Measurements from ENCODE around the gene EVL. TPM values are rescaled to one million over a fixed set of nuclear protein-coding genes. Genes with fewer than 3 reads are reported as not detected.

The EVL gene
- total RNA-seq, 2 donors from 2014 or later = 53.1 to 102 TPM

DNA sequence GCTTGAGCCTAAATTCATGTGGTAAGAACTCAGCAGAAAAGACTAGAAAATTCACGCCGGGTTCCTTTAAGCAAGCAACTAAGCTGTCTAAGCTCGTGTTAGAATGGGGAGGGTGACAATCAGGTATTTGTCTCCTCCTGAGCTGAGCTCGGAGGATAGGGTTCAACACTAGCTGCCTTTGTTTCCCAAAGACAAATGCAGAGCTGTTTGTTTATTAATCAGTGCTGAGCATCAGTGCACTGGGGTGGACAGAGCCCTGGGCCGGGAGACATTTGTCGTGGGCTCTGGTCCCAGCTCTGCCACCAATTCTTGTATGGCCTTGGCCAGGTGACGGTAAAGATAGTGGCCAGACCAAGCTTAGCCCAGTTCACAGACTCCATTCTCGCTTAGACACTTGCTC is 50.5 kb downstream of the EVL start:
- no peak for ATAC-seq (ENCODE audit: insufficient number of reproducible peaks, low FRiP score, low read depth)
- no peak for DNase-seq (ENCODE audit: low spot score)
- H3K36me3 ChIP-seq = no peaks in the 10 kb centered on the region
- H3K27ac ChIP-seq = no peak overlapping the region
- H3K9me3 ChIP-seq = no peaks in the 10 kb centered on the region
- peaks cover 0 to 11% of the 10 kb centered on the region in 2 donors for H3K4me1 ChIP-seq (ENCODE audit: control insufficient read depth in 1 of 2, low read depth in 2 of 2)
- H3K4me3 ChIP-seq = no peak overlapping the region
- TF ChIP-seq, protein P1, sequence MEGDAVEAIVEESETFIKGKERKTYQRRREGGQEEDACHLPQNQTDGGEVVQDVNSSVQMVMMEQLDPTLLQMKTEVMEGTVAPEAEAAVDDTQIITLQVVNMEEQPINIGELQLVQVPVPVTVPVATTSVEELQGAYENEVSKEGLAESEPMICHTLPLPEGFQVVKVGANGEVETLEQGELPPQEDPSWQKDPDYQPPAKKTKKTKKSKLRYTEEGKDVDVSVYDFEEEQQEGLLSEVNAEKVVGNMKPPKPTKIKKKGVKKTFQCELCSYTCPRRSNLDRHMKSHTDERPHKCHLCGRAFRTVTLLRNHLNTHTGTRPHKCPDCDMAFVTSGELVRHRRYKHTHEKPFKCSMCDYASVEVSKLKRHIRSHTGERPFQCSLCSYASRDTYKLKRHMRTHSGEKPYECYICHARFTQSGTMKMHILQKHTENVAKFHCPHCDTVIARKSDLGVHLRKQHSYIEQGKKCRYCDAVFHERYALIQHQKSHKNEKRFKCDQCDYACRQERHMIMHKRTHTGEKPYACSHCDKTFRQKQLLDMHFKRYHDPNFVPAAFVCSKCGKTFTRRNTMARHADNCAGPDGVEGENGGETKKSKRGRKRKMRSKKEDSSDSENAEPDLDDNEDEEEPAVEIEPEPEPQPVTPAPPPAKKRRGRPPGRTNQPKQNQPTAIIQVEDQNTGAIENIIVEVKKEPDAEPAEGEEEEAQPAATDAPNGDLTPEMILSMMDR (IDR thresholded peaks at IDR 0.05) = no peak
- H3K27me3 ChIP-seq (replicated peaks; ENCODE audit: insufficient read depth) = no peaks in the 10 kb centered on the region

DNA sequence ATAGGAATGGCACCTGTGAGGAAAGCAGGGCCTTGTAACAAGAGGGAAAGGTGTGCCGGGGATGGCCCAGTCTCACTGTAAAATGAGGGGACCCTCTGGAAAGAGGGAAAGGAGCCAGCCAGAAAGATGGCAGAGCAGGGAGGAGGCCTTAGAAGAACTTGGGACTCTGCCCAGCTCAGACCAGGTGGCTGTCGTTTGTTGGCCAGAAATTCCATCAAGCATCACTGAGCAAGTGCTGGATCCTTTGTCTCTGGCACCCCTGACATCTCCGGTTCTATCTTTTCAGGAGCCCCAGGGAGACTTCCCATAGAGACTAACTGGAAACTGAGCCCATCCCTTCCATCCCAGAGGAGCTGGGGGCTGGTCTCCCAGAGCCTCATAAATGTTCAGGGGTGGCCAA is 50.9 kb downstream of the EVL start:
- DNase-seq (ENCODE audit: low spot score) (no peak), ATAC-seq (ENCODE audit: insufficient number of reproducible peaks, low FRiP score, low read depth) (no peak)
- TF ChIP-seq, protein P1 (IDR thresholded peaks at IDR 0.05) = no peak
- Histone ChIP-seq H3K4me3 (no peak overlapping the region), H3K27me3 (replicated peaks; ENCODE audit: insufficient read depth) (no peaks in the 10 kb centered on the region), H3K9me3 (no peaks in the 10 kb centered on the region), H3K36me3 (no peaks in the 10 kb centered on the region), H3K4me1 (ENCODE audit: control insufficient read depth in 1 of 2, low read depth in 2 of 2) (peaks cover 0 to 11% of the 10 kb centered on the region in 2 donors), H3K27ac (no peak overlapping the region)

DNA sequence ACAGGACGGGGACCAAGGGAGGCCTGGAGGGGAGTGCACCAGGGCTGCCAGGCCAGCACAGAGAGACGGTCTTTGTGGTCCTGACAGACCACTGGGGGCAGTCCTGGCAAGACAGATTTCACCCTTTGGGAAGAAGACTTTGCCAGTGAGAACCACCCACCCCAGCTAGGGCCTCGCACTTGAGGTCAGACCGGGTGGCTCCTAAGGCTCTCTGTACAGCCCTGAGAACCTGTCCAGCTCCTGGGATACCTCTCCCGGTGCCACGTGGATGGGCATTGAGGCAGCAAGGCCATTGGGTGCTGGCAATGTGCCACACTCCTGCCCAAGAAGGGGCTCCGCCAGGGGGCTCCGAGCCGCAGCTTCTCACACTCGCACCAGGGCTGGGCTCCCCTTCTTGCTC is 51.8 kb downstream of the EVL start:
- DNase-seq (ENCODE audit: low spot score) = no peak
- H3K9me3 ChIP-seq = no peaks in the 10 kb centered on the region
- TF ChIP-seq, protein P1 (IDR thresholded peaks at IDR 0.05) = no peak
- no peak for ATAC-seq (ENCODE audit: insufficient number of reproducible peaks, low FRiP score, low read depth)
- H3K4me3 ChIP-seq = no peak overlapping the region
- H3K27ac ChIP-seq = no peak overlapping the region
- peaks cover 0 to 5% of the 10 kb centered on the region in 2 donors for H3K4me1 ChIP-seq (ENCODE audit: control insufficient read depth in 1 of 2, low read depth in 2 of 2)
- H3K36me3 ChIP-seq = no peaks in the 10 kb centered on the region
- H3K27me3 ChIP-seq (replicated peaks; ENCODE audit: insufficient read depth) = no peaks in the 10 kb centered on the region

DNA sequence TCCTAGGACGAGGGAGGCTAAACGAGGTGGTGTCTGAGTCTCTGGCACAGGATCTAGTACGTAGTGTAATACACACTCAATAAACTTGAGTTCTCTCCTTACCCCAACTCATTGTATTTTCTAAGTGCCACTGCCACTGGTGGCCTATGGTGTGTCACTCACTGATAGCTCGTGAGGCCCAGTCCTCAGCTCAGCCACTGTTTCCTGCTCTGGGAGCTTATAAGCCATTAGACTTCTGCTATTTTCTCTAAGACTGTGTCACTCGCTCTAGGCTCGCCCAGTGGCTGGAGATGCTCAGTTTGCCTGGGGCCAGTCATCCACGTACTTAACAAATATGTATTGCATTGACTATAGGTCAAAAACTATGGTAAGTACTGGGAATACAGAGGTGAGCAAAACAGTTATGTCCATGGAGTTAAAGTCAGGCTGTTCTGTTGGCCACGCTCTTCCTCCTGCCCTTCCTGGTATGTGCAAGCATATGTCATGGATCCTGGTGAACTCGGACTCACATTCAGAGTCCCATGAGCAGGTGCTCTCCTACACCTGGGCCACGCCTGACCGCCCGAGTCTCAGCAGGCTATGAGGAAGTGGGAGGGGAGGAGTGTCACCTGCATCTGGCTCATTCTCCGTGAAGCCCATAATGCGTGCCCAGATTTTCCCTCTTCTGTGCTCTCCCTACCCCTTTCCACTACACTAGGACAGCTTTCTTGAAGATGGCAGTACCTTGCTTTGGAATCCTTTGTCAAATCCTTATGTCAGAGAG is 52.6 kb downstream of the EVL start:
- Histone ChIP-seq H3K4me1 (ENCODE audit: control insufficient read depth in 1 of 2, low read depth in 2 of 2) (no peaks in the 10 kb centered on the region), H3K36me3 (no peaks in the 10 kb centered on the region), H3K27ac (no peak overlapping the region), H3K27me3 (replicated peaks; ENCODE audit: insufficient read depth) (no peaks in the 10 kb centered on the region), H3K4me3 (no peak overlapping the region), H3K9me3 (no peaks in the 10 kb centered on the region)
- ATAC-seq (ENCODE audit: insufficient number of reproducible peaks, low FRiP score, low read depth) (no peak), DNase-seq (ENCODE audit: low spot score) (no peak)
- TF ChIP-seq, protein P1 (IDR thresholded peaks at IDR 0.05) = no peak

DNA sequence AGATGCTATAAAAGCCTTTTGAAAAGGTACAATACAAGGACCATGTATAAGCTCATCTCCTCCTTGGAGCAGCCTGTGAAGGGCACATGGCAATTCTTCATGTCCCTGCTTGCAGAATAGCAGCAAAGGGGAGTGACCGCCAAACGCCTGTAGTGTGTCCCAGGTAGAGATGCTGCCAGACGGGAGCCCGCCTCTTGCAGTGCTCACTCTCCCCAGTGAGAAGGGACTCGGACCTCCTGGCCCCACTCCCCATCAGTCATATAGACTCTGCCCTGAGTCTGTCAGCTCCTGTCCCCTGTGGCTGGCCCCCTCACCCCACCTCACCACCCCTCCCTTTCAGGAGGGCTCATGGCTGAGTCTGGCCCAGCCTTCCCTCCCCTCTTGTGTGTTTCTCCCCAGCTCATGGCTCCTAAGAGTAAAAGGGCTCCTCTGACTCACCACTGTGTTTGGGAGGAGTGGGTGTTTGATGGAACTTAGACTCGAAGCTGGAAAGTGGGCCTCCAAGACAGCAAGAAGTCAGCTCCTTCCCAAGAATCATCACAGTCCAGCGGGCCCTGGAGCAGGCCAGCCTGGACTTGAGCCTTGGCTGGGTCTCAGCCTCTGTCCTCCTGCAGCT is 53.3 kb downstream of the EVL start:
- no peaks in the 10 kb centered on the region for H3K4me1 ChIP-seq (ENCODE audit: control insufficient read depth in 1 of 2, low read depth in 2 of 2)
- no peak for ATAC-seq (ENCODE audit: insufficient number of reproducible peaks, low FRiP score, low read depth)
- no peak for DNase-seq (ENCODE audit: low spot score)
- H3K27me3 ChIP-seq (replicated peaks; ENCODE audit: insufficient read depth) = no peaks in the 10 kb centered on the region
- H3K36me3 ChIP-seq = no peaks in the 10 kb centered on the region
- TF ChIP-seq, protein P1 (IDR thresholded peaks at IDR 0.05) = no peak
- H3K4me3 ChIP-seq = no peak overlapping the region
- no peak overlapping the region for H3K27ac ChIP-seq
- H3K9me3 ChIP-seq = no peaks in the 10 kb centered on the region

Data from thoracic aorta (tissue), 2 donors.